DMS153 treated with DMSO at 0.1 percent for 48 hours (cell line): ENCODE data around the gene HEBP1.

ENCODE experiments used
- DNase-seq: peaks from one replicate; lab custom pipeline; 2025; ENCODE audit not compliant: unreplicated experiment; lab: John Stamatoyannopoulos, UW

HEBP1 gene

DNA sequence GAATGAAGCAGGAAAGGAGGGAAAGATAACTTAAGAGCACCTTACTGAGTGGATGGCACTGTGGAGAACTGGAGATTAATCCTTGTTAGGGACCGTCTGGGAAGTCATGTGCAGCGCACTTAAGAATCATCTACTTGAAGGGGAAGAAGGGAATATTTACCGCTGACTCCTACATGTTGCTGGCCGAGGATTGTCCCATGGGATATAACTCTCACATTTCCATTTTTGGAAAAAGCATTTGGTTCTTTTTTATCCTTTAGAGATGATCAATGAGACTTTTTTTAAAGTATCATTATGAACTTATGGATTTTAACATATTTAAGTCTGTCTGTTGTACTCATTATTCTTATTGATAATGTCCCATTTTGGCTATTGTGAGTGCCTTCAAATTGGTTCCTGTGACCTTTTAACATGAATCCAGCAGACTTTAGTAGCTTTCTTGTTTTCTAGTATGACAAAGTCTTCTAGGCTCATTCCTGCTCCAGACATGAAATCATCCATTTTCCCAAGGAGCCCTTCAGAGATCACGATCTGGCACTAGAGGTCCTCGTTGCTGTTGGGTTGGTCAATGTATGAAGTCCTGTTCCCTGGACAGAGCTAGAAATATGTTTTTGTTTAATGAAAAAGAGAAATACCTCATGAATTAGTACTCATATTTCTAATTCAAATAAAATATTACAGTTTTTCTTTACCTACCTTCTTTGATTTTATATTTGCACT, 23.9 kb upstream of the HEBP1 start:
- no peak for DNase-seq

DNA sequence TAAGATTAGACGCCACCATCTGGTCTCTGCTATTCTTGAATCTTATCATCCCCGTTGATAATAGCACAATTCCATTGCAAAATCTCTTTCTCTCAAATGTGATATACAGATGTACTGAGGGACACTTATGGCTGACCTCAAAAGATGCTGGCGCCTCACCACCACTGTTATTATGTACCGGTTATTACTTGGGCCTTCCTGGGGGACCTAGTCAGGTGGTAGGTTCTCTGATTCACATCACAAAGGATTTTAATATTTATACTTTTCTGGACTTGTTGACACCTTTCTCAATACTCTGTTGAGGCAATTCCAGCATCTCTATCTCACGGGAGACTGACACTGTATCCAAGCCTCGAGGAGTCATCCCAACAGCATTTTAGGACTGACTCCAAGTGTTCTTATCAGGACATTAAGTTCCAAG, 22.8 kb upstream of the HEBP1 start:
- DNase-seq: no peak

DNA sequence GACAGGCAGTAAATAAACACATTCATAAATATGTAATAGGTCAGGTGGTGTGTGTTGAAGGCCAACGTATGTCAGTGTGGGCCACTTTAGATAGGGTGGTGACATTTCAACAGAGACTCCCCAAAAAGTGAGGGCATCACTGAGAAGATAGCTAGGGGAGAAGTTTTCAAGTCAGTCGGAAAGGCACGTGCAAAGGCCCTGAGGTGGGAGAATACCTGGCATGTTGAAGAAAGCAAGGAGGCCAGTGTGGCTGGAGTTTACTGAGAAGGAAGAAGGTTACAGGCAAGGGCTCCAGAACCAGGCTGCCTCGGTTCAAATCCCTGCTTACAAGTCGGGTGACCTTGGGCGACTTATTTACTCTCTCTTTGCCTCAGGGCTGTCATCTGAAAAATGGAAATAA, 11.0 kb upstream of the HEBP1 start:
- no peak for DNase-seq

DNA sequence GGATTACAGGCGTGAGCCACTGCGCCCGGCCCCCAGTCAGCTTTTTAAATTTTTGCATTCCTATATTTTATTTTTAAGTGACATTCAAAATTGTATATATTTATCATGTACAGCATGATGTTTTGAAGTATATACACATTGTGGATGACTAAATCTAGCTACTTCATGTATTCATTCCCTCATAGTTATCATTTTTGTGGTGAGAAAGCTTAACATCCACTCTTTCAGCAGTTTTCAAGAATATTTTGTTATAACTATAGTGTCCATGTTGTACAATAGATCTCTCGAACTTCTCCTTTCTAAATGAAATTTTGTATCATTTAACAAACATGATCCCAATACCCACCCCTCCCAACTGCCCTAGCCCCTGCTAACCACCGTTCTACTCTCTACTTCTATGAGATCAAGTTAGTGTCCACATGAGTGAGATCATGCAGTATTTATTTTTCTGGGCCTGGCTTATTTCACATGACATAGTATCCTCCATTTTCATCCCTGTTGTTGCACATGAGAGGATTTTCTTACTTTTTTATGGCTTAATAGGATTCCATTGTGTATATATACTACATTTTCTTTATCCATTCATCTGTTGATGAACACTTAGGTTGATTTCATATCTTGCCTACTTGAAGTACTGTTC, 8.8 kb upstream of the HEBP1 start:
- DNase-seq: no peak

DNA sequence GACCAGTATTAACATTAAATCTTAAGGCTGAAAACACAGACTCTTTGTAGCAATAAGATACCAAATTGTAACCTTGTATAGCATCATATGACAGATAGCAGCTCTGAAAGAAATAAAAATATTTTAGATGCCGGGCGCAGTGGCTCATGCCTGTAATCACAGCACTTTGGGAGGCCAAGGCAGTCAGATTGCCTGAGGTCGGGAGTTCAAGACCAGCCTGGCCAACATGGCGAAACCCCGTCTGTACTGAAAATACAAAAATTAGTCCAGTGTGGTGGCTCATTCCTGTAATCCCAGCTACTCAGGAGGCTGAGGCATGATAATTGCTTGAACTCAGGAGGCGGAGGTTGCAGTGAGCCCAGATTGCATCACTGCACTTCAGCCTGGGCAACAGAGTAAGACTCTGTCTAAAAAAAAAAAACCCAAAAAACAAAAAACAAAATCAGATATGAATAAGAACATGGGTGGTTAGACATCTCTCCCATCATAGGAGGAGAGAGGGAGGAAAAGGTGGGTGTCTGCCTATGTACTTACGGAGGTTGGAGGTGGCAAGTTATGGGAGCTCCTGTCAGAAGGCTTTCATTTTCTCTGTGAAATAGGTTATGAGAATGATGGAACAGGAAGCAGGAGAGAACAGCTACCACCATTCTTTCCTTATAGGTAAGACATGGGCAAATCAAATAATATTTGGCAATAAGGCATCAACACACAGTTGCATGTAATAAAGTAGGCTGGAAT, 7.6 kb upstream of the HEBP1 start:
- no peak for DNase-seq

DNA sequence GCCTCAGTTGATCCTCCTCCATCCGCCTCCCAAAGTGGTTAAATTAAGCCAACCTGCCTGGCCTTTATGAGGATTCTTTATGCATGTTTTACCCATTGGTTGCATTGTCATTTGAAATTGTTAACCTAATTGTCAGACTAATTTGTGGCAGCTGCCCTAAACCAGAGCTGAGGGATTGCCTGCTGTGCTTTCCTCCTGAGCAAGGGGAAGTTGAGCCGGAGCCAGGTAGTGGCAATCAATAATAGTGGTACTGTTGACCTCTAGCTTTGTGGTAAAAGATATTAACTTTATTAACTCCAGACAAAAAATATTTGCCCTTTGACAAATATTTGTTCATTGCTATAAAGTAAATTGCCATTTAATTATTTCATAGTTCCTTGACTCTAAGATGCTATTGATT, 5.6 kb upstream of the HEBP1 start:
- DNase-seq: no peak

DNA sequence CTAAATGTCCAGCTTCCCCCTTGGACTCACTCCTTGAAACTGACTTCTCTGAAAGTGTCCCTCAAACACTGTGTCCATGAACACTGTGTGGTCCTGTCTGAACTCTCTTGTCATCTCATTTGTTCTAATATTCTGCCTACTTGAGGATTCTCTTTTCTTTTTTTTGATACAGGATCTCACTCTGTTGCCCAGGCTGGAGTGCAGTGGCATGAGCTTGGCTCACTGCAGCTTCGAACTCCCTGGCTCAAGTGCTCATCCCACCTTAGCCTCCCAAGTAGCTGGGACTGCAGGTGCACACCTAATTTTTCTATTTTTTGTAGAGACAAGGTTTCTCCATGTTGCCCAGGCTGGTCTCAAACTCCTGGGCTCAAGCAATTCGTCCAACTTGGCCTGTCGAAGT, 4.9 kb upstream of the HEBP1 start:
- no peak for DNase-seq

DNA sequence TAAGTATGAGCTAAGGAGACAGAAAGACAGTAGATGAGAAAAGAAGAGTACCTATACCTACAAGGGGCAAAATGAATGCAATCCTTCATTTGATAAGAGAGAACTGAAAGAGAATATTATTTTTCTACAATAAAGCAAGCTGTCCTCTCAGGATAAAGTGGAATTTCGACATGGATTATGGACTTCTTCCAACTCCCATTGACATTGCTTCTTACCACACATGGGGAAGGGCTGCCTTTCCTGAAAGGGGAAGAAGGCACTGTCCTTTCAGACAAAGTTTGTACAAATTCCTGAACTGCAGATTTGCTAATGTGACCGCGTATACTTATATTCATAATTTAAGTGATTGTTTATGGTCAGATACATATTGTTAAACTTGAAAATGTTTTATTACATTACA, 4.3 kb upstream of the HEBP1 start:
- DNase-seq: no peak

DNA sequence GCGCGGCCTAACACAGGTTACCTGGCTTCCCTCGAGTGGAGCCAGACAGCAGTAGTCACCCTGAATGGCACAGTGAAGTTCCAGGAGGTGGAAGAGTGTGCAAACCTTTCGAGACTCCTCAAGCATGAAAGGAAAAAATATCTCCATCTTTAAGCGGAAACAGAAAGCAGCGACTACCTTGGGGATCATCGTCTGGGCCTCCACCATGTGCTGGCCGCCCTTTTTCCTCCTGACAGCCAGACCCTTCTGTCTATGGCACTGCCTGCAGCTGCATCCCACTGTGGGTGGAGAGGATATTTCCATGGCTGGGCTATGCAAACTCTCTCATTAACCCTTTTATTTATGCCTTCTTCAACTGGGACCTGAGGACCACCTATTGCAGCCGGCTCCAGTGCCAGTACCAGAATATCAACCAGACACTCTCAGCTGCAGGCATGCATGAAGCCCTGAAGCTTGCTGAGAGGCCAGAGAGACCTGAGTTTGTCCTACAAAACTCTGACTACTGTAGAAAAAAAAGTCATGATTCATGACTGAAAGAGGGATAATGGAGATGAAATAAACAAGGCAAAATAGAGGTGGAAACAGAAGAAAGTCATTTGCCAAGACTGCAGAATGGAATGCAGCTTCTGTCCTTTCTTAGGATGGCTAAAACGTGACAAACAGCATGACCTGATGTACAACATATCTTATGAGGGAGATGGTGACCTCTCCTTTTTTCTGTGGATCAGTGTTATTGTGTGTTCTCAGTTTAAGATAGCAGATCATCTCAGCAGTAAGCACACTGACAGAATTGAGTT, 2.4 kb upstream of the HEBP1 start:
- DNase-seq: no peak

DNA sequence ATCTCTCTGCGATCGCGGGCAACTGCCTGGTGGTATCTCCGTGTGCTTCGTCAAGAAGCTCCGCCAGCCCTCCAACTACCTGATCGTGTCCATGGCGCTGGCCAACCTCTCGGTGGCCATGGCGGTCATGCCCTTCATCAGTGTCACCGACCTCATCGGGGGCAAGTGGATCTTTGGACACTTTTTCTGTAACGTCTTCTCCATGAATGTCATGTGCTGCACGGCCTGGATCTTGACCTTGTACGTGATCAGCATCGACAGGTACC, 1.6 kb upstream of the HEBP1 start:
- no peak for DNase-seq

DNA sequence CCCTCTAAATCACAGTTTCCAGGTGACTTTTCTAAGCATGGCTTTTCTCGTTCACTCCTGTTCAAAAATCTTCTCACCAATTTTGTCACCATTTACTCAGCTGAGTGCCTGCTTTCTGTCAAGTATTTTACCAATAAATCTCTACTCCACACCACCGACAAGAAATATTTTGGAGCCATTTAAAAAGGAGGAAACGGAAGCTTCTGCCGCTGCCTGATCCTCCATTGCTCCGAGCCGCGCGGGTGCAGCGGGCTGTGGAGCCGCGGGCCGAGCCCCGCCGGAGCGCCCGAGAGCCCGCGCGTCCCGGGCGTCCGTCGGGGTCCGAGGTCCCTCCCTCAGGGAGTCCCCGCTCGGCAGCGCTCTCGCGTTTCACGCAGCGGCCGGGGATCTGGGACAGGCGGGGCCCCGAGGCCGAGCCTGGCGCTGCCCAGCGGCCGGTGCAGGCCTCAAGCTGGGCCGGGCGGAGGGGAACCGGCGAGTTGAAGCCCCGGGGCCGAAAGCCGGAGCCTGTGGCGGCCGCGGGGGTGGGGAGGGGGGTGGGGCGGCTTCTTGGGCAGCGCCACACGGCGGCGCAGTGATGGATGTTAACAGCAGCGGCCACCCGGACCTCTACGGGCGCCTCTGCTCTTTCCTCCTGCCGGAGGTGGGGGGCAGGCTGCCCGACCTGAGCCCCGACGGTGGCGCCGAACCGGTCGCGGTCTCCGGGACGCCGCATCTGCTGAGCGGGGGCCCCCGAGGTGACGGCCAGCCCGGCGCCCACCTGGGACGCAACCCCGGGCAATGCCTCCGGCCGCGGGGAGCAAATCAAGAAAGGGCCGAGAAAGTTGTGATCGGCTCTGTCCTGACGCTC, 1.1 kb upstream of the HEBP1 start:
- DNase-seq: peak; percentile 43

DNA sequence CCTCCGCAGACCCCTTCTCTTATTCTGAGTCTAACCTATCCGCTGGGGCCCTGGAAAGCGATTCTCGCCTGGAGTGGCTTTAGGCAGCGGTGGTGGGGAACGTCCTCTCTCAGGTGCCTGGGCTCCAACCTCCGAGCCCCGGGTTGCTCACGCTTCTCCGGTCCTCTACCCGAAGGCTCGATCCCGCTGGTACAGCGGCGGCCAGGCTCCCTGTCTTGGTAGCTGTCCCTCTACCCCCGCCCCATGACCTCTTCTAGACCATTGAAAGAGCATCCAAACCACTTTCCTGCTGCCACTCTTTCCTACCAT, 505 bp upstream of the HEBP1 start:
- DNase-seq: no peak

DNA sequence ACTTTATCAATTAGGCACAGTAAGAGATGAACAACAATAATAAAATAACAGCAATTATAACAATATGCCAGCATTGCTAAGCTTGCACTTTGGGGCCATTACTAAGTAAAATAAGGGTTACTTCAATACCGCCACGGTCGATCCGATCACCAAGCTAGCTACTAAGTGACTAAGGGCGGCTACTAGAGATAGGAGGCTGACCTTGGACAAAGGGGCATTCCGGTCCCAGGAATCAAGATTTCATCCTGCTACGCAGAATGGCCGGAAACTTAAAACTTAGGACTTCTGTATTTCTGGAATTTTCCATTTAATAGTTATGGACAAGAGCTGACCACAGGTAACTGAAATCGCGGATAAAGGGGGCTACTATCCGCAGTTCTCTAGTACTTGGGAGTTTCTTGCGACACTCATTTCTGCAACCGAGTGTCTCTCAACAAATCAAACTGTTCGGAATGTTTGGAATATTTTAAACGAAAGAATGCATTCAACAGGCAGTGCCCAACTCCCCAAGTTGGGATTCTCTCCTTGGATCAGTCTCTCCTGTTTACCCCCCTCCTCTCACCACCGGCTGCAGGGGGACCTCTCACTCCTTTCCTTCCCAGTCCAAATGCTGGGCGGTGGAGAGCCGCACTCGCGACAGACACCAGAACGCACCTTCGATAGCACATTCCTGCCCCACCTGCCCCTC, 650 bp downstream of the HEBP1 start:
- no peak for DNase-seq

DNA sequence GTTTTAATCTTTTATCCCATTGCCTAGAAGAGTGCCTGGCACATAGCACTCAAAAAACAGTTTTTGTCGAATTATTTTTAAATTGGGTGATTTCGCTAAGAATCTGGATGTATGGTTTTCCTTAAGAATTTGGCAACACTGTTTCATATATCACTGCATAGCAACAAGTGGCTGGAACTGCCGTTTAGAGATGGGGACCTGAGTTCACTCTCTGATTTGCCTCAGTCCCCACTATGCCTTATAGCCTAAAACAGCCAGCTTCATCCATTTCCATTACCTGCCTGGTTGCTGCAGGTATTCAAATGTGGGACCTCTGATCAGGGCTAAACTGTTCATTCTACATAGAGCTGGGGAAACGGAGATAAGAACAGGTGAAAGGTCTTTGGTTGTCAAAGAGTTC, 1.8 kb downstream of the HEBP1 start:
- DNase-seq: no peak

DNA sequence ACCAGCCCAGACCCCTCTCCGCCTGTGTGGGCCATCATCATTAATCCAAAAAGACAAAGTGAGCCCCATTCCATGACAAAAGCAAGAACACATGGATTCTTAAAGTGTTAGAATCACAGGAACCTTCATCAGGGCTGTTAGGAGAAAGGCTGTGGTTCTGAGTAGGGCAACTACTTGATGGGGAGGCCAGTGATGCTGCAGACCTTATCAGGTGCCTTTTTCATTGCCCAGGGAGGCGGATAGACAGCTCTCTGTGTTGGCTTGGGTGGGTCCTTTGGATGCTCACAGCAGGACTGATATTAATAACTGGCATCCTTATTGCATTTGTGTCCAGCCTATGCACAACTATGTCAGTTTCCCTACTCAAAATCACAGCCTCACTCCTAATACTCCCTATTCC, 2.3 kb downstream of the HEBP1 start:
- DNase-seq: no peak

DNA sequence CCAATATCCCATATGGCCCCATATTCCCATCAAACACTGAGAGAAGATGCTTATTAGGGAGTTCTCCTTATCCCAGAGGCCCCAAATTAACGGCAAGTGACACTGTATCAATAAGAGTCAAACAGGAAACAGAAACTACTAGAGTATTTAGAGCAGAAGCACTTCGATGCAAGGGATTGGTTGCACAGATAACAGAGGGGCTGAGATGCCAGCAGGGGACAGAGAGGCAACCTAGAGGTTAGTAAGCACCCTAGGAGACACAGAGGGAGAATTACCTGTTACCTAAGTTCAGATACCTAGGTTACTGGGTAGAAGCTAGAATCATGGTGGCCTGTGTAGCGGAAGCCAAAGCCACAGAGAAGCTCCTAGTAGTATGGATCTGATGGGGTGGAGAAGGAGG, 2.9 kb downstream of the HEBP1 start:
- DNase-seq: no peak

DNA sequence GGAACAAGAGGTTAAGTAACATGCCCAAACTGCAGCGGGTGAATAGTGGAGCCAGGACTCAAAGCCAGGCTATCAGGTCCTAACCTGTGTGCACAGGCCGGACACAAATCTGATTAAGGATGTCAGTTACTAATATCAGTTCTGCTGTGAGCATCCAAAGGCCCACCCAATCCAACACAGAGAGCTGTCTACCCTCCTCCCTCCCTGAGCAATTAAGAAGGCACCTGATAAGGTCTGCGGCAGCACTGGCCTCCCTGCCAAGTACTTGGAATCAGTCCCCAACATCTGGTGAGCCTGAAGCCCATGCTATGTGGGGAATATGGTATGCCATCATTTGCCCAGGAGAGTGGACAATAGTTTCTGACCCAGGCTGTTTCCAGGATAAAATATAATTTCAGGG, 3.9 kb downstream of the HEBP1 start:
- DNase-seq: no peak

DNA sequence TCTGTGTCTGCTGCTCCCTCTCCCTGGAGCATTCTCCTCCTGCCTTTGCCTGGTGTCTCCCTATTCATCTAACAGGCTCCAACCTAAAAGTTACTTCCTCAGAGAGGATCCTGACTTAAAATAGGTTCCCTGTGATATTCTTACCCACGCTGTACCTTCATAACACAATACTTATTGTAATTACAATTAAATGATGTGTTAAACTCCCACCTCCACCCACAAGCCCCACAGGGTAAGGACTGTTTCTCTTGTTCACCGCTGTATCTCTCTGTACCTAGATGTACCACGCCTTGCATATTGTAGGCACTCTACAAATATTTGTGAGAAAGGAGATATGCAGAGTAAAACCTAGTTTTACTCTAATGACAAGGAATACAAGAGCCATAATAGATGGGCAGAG, 5.0 kb downstream of the HEBP1 start:
- no peak for DNase-seq

DNA sequence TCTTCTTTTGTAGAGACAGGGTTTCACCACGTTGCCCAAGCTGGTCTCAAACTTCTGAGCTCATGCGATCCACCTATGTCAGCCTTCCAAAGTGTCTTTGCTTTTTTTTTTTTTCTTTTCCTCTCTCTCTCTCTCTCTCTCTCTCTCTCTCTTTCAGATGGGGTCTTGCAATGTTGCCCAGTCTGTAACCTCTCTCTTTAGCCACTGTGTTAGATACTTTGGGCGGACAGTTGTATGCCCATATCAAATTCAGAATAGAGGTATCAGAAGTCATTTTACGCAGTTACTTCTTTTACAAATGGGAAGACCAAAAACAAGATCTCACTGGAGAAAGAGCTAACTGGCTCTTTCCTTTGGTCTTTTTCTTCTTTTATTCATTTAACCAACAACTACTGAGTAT, 6.7 kb downstream of the HEBP1 start:
- no peak for DNase-seq

DNA sequence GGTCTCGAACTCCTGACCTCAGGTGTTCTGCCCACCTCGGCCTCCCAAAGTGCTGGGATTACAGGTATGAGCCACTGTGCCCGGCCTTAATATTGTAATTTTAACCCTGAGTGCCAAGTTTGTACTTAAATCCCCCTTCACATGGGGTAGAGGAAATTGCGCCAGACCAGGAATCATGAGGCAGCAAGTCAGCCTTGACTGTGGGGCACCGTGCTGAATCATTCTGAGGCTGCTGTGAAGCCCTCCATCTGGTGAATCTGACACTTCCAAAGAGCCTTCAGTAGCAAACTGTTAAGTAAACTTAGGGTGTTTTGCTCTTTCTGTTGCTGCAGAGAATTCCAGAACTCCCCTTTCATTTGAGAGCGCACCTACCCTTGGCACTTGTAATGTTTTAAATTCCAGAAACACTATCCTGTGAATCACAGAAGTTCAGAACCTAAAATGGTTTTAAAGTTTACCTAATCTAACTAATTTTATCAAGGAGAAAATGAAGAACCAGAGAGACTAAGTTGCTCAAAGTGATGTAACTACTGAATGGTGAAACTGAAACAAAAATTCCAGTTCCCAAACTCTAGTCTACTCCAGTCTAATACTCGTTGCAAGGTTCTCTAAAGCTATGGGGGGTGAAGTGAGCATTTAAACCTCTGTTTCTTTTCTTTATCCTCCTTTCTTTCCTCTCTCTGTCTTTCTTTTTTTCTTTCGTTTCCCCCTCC, 7.5 kb downstream of the HEBP1 start:
- no peak for DNase-seq
